ENCODE measurements around the gene MYO18A.

GRCh38 chr17:29085223-29085622 is 95.0 kb downstream of the MYO18A start:
- TF ChIP-seq GATA2 (IDR thresholded peaks at IDR 0.05; ENCODE audit: low read depth, low read length), result no peak
- TF ChIP-seq GATA3 (IDR thresholded peaks at IDR 0.05; ENCODE audit: low read depth, low read length), result no peak

All from SH-SY5Y (cell line).